ENCODE results near the gene ZNF341. TPM values are rescaled to one million over a fixed set of nuclear protein-coding genes. Genes with fewer than 3 reads are reported as not detected.

The ZNF341 gene
- total RNA-seq, 4 donors from 2014 or later, result 4.6 to 7.6 (median 5.8) TPM

DNA sequence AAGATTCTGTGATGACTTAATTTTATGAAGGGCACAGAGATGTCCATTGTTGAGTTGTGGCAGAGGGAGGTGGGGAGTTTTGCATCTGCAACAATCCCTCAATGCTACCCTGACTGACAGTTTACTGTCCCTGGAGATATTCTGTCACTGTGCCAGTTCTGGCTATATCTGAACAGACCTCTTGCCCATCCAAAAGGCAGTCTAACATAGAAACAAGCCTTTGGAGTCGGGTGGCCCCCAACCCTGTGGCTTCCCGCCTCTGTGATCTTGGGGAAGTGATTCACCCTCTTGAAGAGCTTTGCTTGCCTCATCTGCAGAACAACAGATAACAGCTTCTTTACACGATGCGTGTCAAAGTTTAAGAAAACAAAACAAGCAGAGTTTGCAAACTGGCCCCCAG is 41.8 kb upstream of the ZNF341 start:
- DNase-seq (ENCODE audit: low spot score in 2 of 2), result no peak
- WGBS, result 56% methylated on average over 4 of the region's 4 CpGs
- H3K27me3 ChIP-seq, result no peaks in the 10 kb centered on the region
- H3K27ac ChIP-seq, result no peak overlapping the region
- peaks cover 31% of the 10 kb centered on the region for H3K4me1 ChIP-seq
- H3K4me3 ChIP-seq, result no peak overlapping the region
- H3K36me3 ChIP-seq, result no peaks in the 10 kb centered on the region
- H3K9me3 ChIP-seq, result no peaks in the 10 kb centered on the region
- TF ChIP-seq, protein P1, sequence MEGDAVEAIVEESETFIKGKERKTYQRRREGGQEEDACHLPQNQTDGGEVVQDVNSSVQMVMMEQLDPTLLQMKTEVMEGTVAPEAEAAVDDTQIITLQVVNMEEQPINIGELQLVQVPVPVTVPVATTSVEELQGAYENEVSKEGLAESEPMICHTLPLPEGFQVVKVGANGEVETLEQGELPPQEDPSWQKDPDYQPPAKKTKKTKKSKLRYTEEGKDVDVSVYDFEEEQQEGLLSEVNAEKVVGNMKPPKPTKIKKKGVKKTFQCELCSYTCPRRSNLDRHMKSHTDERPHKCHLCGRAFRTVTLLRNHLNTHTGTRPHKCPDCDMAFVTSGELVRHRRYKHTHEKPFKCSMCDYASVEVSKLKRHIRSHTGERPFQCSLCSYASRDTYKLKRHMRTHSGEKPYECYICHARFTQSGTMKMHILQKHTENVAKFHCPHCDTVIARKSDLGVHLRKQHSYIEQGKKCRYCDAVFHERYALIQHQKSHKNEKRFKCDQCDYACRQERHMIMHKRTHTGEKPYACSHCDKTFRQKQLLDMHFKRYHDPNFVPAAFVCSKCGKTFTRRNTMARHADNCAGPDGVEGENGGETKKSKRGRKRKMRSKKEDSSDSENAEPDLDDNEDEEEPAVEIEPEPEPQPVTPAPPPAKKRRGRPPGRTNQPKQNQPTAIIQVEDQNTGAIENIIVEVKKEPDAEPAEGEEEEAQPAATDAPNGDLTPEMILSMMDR (IDR thresholded peaks at IDR 0.05), result no peak
- TF ChIP-seq EP300 (IDR thresholded peaks at IDR 0.05) (no peak), POLR2AphosphoS5 (IDR thresholded peaks at IDR 0.05) (no peak), POLR2A (IDR thresholded peaks at IDR 0.05) (no peak)

GRCh38 chr20:33693289-33693688 is 38.5 kb upstream of the ZNF341 start:
- no peaks in the 10 kb centered on the region for H3K36me3 ChIP-seq
- H3K4me1 ChIP-seq, result peaks cover 30% of the 10 kb centered on the region
- no peak for DNase-seq (ENCODE audit: low spot score in 2 of 2)
- no peak overlapping the region for H3K27ac ChIP-seq
- 83% methylated on average over 5 of the region's 5 CpGs for WGBS
- no peaks in the 10 kb centered on the region for H3K9me3 ChIP-seq
- no peak overlapping the region for H3K4me3 ChIP-seq
- TF ChIP-seq, protein P1 (IDR thresholded peaks at IDR 0.05), result no peak
- TF ChIP-seq POLR2AphosphoS5 (IDR thresholded peaks at IDR 0.05) (no peak), POLR2A (IDR thresholded peaks at IDR 0.05) (no peak), EP300 (IDR thresholded peaks at IDR 0.05) (no peak)
- no peaks in the 10 kb centered on the region for H3K27me3 ChIP-seq

DNA sequence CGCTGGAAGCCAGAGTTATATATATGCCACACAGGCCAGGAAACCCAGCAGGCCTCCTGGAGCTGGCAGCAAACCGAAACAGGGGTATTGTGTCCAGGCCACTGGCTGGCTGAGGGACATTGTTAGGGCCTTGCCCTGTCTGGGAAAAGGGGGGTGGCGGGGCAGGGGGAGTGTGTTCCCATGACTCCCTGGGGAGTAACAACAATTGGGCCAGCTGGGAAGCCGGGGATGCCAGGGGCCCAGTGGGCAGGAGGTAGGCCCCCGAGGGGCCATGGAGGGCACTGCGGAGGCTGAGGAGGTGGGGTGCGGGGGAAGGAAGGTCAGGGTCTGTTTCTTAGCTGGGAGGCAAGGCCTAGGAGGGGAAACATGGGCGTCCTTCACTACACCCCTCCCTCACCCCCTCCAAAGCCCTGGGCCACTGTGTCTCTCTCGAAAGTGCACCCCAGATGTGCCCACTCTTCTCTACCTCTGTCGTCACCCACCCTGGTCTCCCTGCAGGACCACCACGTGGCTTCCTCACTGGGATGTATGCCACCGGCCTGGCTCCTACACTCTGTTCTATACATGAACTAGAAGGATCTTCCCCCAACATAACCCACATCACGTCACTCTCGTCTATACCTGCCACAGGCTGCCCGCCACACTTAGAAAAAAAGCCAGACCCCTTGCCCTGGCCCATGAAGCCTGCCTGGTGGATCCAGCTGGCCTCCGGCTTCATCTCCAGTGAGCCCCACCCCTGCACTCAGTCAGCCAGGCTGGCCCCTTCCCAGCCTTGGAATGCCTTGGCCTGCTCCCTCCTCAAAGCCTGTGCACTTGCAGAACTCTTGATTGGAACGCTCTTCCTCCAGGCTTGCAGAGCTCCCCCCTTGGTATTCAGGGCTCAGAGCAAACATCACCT is 37.8 kb upstream of the ZNF341 start:
- 55% methylated on average over 14 of the region's 17 CpGs for WGBS

GRCh38 chr20:33694639-33695012 is 37.2 kb upstream of the ZNF341 start:
- Histone ChIP-seq H3K27me3 (no peaks in the 10 kb centered on the region), H3K4me1 (peaks cover 30% of the 10 kb centered on the region), H3K9me3 (no peaks in the 10 kb centered on the region), H3K27ac (no peak overlapping the region), H3K4me3 (no peak overlapping the region), H3K36me3 (no peaks in the 10 kb centered on the region)
- 42% methylated on average over 6 of the region's 6 CpGs for WGBS
- DNase-seq (ENCODE audit: low spot score in 2 of 2), result no peak
- TF ChIP-seq, protein P1 (IDR thresholded peaks at IDR 0.05), result no peak
- TF ChIP-seq POLR2AphosphoS5 (IDR thresholded peaks at IDR 0.05) (no peak), EP300 (IDR thresholded peaks at IDR 0.05) (no peak), POLR2A (IDR thresholded peaks at IDR 0.05) (no peak)

More for the DNA sequence above, 37.8 kb upstream of the ZNF341 start:
- DNase-seq (ENCODE audit: low spot score in 2 of 2), result no peak
- Histone ChIP-seq H3K27me3 (no peaks in the 10 kb centered on the region), H3K27ac (peak overlapping the region; percentile 57), H3K4me1 (peaks cover 30% of the 10 kb centered on the region), H3K9me3 (no peaks in the 10 kb centered on the region), H3K4me3 (no peak overlapping the region), H3K36me3 (no peaks in the 10 kb centered on the region)
- TF ChIP-seq, protein P1 (IDR thresholded peaks at IDR 0.05), result no peak
- TF ChIP-seq EP300 (IDR thresholded peaks at IDR 0.05) (no peak), POLR2AphosphoS5 (IDR thresholded peaks at IDR 0.05) (no peak), POLR2A (IDR thresholded peaks at IDR 0.05) (no peak)

DNA sequence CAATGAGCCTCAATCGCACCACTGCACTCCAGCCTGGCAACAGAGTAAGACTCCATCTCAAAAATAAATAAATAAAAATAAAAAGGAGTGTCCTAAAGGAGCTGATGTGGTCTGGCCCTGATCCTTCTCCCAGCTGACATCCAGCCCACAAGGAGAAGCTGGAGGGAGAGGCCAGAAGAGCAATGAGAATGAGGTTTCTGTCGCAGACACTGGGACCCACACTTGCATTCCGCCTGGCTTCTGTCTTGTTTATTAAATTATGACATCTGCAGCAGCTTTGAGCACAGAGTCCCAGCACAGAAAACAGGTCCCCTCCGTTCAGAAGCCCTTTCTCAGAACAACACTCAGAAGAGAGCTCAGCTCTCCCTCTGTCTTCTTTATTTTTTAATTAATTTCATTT is 35.3 kb upstream of the ZNF341 start:
- Histone ChIP-seq H3K27ac (peak overlapping the region; percentile 18), H3K27me3 (no peaks in the 10 kb centered on the region), H3K36me3 (no peaks in the 10 kb centered on the region), H3K4me3 (no peak overlapping the region), H3K4me1 (peaks cover 30% of the 10 kb centered on the region), H3K9me3 (no peaks in the 10 kb centered on the region)
- no peak for DNase-seq (ENCODE audit: low spot score in 2 of 2)
- 61% methylated on average over 4 of the region's 4 CpGs for WGBS
- TF ChIP-seq, protein P1 (IDR thresholded peaks at IDR 0.05), result no peak
- TF ChIP-seq POLR2A (IDR thresholded peaks at IDR 0.05), result no peak
- TF ChIP-seq POLR2AphosphoS5 (IDR thresholded peaks at IDR 0.05), result no peak
- TF ChIP-seq EP300 (IDR thresholded peaks at IDR 0.05), result no peak
